OCI-LY7 (cell line): ENCODE results near the gene TINAGL1. TPM values are rescaled to one million over a fixed set of nuclear protein-coding genes. Genes with fewer than 3 reads are reported as not detected.

ENCODE experiments used
- BruUV-seq: library from RNA; stranded (reverse); fragments of 400-500 nt; replicated peaks from 2 replicates; lab custom pipeline; 2021; lab: Mats Ljungman, UMichigan
- CTCF ChIA-PET: fragments of 300-600 bp; sonication (Branson Sonifier 250); formaldehyde crosslinking; loops from one replicate; lab custom pipeline; 2022; ENCODE audit warnings: antibody characterized with exemption; ENCODE audit not compliant: unreplicated experiment; lab: Charles Lee
- POLR2A ChIA-PET: fragments of 300-600 bp; sonication (Branson Sonifier 250); formaldehyde crosslinking; loops from one replicate; lab custom pipeline; 2022; ENCODE audit warnings: antibody characterized with exemption; lab: Charles Lee
- DNase-seq: peaks from one replicate; pipeline ENCODE4 v3.0.0-alpha.2; 2015; ENCODE audit warnings: low spot score
- H2AFZ ChIP-seq: fragments of 200-600 bp; sonication (generic), shearing (Covaris generic); 2 replicates; pipeline ENCODE4 v1.6.1; 2014; ENCODE audit warnings: mild to moderate bottlenecking, antibody characterized with exemption, low read length, moderate library complexity
- H3K27ac ChIP-seq: fragments of 200-600 bp; sonication (generic); 2 replicates; pipeline ENCODE4 v1.5.1; 2014; ENCODE audit warnings: mixed run types, low read depth, mild to moderate bottlenecking, moderate library complexity, low read length, inconsistent platforms; ENCODE audit not compliant: poor library complexity, severe bottlenecking
- H3K36me3 ChIP-seq: fragments of 200-600 bp; sonication (generic); 2 replicates; pipeline ENCODE4 v1.6.1; 2014; ENCODE audit warnings: mild to moderate bottlenecking, antibody characterized with exemption, low read length, moderate library complexity, mixed read lengths; ENCODE audit not compliant: insufficient read depth
- H3K4me1 ChIP-seq: fragments of 200-600 bp; sonication (generic); 2 replicates; pipeline ENCODE4 v1.5.1; 2014; ENCODE audit warnings: mild to moderate bottlenecking, low read length; ENCODE audit not compliant: insufficient read depth, poor library complexity, severe bottlenecking
- H3K4me2 ChIP-seq: fragments of 200-600 bp; sonication (generic); 2 replicates; pipeline ENCODE4 v1.6.1; 2014; ENCODE audit warnings: mild to moderate bottlenecking, low read length
- H3K4me3 ChIP-seq: fragments of 200-600 bp; sonication (generic); 2 replicates; pipeline ENCODE4 v1.5.1; 2014; ENCODE audit warnings: mild to moderate bottlenecking, low read depth, low read length; ENCODE audit not compliant: poor library complexity, severe bottlenecking
- H3K79me2 ChIP-seq: fragments of 200-600 bp; sonication (generic); 2 replicates; pipeline ENCODE4 v1.6.1; 2016; ENCODE audit warnings: low read depth, mild to moderate bottlenecking, low read length, moderate library complexity, mixed read lengths; ENCODE audit not compliant: insufficient read depth
- H3K9me2 ChIP-seq: fragments of 200-600 bp; sonication (generic); 2 replicates; pipeline ENCODE4 v1.6.1; 2016; ENCODE audit warnings: mild to moderate bottlenecking, low read length, mixed read lengths; ENCODE audit not compliant: insufficient read depth
- H3K9me3 ChIP-seq: fragments of 200-600 bp; sonication (generic); 2 replicates; pipeline ENCODE4 v1.6.1; 2014; ENCODE audit warnings: mild to moderate bottlenecking, mixed run types, low read length, mixed read lengths
- H4K20me1 ChIP-seq: fragments of 200-600 bp; sonication (generic); 2 replicates; pipeline ENCODE4 v1.6.1; 2014; ENCODE audit warnings: mild to moderate bottlenecking, antibody characterized with exemption, low read length, moderate library complexity, mixed read lengths; ENCODE audit not compliant: insufficient read depth
- EZH2phosphoT487 ChIP-seq: fragments of 200-600 bp; sonication (generic); IDR thresholded peaks from 2 replicates; pipeline ENCODE4 v1.6.1; 2018; ENCODE audit warnings: low read depth, borderline replicate concordance, mild to moderate bottlenecking, mixed run types, antibody characterized with exemption, low read length, moderate library complexity, mixed read lengths
- intact Hi-C: fragments of 100-400 bp; cut with micrococcal nuclease; formaldehyde crosslinking; loops from one replicate; pipeline ENCODE4 v1.10.0; 2022; ENCODE audit not compliant: unreplicated experiment
- total RNA-seq, 2 experiments: library from RNA; depleted of rRNA in 1 of 2; stranded (reverse); fragments of >200 nt in 1 of 2; shearing (Covaris generic) in 1 of 2; gene quantifications; 2 replicates each; pipeline ENCODE4 v1.2.3, GENCODE V29; 2014 to 2022
- TF ChIP-seq, protein P1 (sequence below): fragments of 200-600 bp; sonication (generic); conservative IDR thresholded peaks from 2 replicates; pipeline ENCODE4 v1.5.1; 2014; ENCODE audit warnings: mild to moderate bottlenecking, antibody characterized with exemption, low read length, moderate library complexity, mixed read lengths

The TINAGL1 gene
- total RNA-seq, 2 experiments from 2014 or later, result 0.17 TPM; not detected in 1

DNA sequence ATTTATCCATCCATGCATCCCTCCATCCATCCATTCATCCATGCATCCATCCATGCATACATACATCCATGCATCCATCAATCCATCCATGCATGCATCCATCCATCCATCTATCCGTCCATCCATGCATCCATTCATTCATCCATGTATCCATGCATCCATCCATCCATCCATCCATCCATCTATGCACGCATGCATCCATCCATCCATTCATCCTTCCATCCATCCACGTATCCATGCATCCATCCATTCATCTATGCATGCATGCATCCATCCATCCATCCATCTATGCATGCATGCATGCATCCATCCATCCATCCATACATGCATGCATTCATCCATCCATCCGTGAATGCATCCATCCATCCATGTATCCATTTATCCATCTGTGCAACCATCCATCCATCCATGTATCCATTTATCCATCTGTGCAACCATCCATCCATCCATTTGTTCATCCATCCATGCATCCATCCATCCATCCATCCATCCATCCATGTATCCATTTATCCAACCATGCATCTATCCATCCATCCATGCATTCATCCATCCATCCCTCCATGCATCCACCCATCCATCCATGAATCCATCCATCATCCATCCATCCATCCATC is 30.3 kb upstream of the TINAGL1 start:
- ChIA-PET POLR2A (no interaction called here), CTCF (no interaction called here)
- Histone ChIP-seq H2AFZ (no peak overlapping the region), H3K79me2 (no peaks in the 10 kb centered on the region), H3K9me2 (no peaks in the 10 kb centered on the region), H3K4me1 (peaks cover 10% of the 10 kb centered on the region), H3K4me3 (no peak overlapping the region), H3K4me2 (no peak overlapping the region), H4K20me1 (no peaks in the 10 kb centered on the region), H3K27ac (no peak overlapping the region), H3K36me3 (no peaks in the 10 kb centered on the region), H3K9me3 (no peaks in the 10 kb centered on the region)
- intact Hi-C loops, result no loop called here
- no peak for TF ChIP-seq EZH2phosphoT487
- TF ChIP-seq, protein P1, sequence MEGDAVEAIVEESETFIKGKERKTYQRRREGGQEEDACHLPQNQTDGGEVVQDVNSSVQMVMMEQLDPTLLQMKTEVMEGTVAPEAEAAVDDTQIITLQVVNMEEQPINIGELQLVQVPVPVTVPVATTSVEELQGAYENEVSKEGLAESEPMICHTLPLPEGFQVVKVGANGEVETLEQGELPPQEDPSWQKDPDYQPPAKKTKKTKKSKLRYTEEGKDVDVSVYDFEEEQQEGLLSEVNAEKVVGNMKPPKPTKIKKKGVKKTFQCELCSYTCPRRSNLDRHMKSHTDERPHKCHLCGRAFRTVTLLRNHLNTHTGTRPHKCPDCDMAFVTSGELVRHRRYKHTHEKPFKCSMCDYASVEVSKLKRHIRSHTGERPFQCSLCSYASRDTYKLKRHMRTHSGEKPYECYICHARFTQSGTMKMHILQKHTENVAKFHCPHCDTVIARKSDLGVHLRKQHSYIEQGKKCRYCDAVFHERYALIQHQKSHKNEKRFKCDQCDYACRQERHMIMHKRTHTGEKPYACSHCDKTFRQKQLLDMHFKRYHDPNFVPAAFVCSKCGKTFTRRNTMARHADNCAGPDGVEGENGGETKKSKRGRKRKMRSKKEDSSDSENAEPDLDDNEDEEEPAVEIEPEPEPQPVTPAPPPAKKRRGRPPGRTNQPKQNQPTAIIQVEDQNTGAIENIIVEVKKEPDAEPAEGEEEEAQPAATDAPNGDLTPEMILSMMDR, result no peak
- no peak for DNase-seq
- no TSS peak for BruUV-seq

DNA sequence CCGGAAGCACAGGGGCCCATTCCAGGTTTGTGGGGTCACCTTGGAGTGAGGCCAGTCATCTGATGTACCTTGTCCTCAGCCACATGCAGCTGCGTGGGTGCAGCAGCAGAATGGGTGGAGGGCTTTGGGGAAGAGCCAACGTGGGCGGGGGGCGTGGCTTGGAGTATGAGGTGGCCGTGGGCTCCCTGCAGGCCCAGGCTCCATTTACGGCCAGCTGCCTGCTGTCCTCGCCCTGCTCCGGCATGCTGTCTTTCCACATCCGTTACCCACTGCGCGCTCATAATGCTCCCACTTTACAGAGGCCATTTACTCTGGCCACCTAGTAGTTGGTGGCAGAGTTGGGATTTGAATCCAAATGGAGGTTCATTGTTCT is 27.8 kb upstream of the TINAGL1 start:
- no TSS peak for BruUV-seq
- TF ChIP-seq EZH2phosphoT487, result no peak
- TF ChIP-seq, protein P1, result no peak
- H3K4me2 ChIP-seq, result no peak overlapping the region
- no peak overlapping the region for H3K4me3 ChIP-seq
- H3K9me3 ChIP-seq, result no peaks in the 10 kb centered on the region
- no peaks in the 10 kb centered on the region for H3K36me3 ChIP-seq
- H2AFZ ChIP-seq, result no peak overlapping the region
- no peak for DNase-seq
- H3K4me1 ChIP-seq, result peaks cover 10% of the 10 kb centered on the region
- H4K20me1 ChIP-seq, result no peaks in the 10 kb centered on the region
- intact Hi-C loops, result no loop called here
- ChIA-PET CTCF (interaction anchor here (0.6 to 1.3 kb wide), 5 partner anchors 125 to 364 kb away, joined by 3 to 23 read pairs (median 4); no protein-coding TSS in a partner anchor), POLR2A (interaction anchor here (1.0 to 1.2 kb wide), 2 partner anchors 17 to 128 kb away, joined by 4 to 7 read pairs; no protein-coding TSS in a partner anchor)
- no peaks in the 10 kb centered on the region for H3K9me2 ChIP-seq
- H3K27ac ChIP-seq, result no peak overlapping the region
- no peaks in the 10 kb centered on the region for H3K79me2 ChIP-seq
